H9 (cell line): ENCODE measurements around the gene PTK6. TPM values are rescaled to one million over a fixed set of nuclear protein-coding genes. Genes with fewer than 3 reads are reported as not detected.

ENCODE experiments used
- DNase-seq: peaks from one replicate; pipeline ENCODE4 v3.0.0-alpha.2; 2017
- H2AFZ ChIP-seq: one replicate; pipeline ENCODE4 v1.6.1; 2013; ENCODE audit warnings: mild to moderate bottlenecking, low read length, control low read depth, moderate library complexity
- H2AK5ac ChIP-seq: 2 replicates; pipeline ENCODE4 v1.6.1; 2013; ENCODE audit warnings: low read length, control low read depth, mixed read lengths; ENCODE audit not compliant: insufficient read length
- H2BK120ac ChIP-seq: one replicate; pipeline ENCODE4 v1.6.1; 2013; ENCODE audit warnings: low read depth, mild to moderate bottlenecking, low read length, control low read depth, inconsistent platforms; ENCODE audit not compliant: poor library complexity, severe bottlenecking
- H2BK12ac ChIP-seq: 2 replicates; pipeline ENCODE4 v1.6.1; 2013; ENCODE audit warnings: low read length, control low read depth, mixed read lengths, low read depth; ENCODE audit not compliant: insufficient read length
- H2BK15ac ChIP-seq: 2 replicates; pipeline ENCODE4 v1.6.1; 2013; ENCODE audit warnings: low read depth, low read length, control low read depth
- H2BK20ac ChIP-seq: one replicate; pipeline ENCODE4 v1.6.1; 2013; ENCODE audit warnings: low read depth, mild to moderate bottlenecking, low read length, control low read depth, inconsistent platforms; ENCODE audit not compliant: poor library complexity, severe bottlenecking
- H2BK5ac ChIP-seq: 2 replicates; pipeline ENCODE4 v1.6.1; 2013; ENCODE audit warnings: low read length, control low read depth, mixed read lengths; ENCODE audit not compliant: insufficient read length
- H3K14ac ChIP-seq: 2 replicates; pipeline ENCODE4 v1.6.1; 2013; ENCODE audit warnings: low read length, control low read depth; ENCODE audit not compliant: insufficient read depth
- H3K18ac ChIP-seq: 2 replicates; pipeline ENCODE4 v1.6.1; 2013; ENCODE audit warnings: low read depth, mild to moderate bottlenecking, mixed read lengths, low read length, control low read depth; ENCODE audit not compliant: insufficient read length
- H3K23ac ChIP-seq: 2 replicates; pipeline ENCODE4 v1.6.1; 2013; ENCODE audit warnings: low read length, control low read depth, mixed read lengths, low read depth; ENCODE audit not compliant: insufficient read length
- H3K23me2 ChIP-seq: 2 replicates; pipeline ENCODE4 v1.6.1; 2013; ENCODE audit warnings: low read depth, mild to moderate bottlenecking, mixed read lengths, low read length, control low read depth; ENCODE audit not compliant: insufficient read length, poor library complexity, severe bottlenecking
- H3K27ac ChIP-seq: 2 replicates; pipeline ENCODE4 v1.5.1; 2013; ENCODE audit warnings: low read length, control low read depth, mixed read lengths, low read depth; ENCODE audit not compliant: insufficient read length
- H3K27me3 ChIP-seq: 2 replicates; pipeline ENCODE4 v1.6.1; 2013; ENCODE audit warnings: low read length, control low read depth, inconsistent platforms; ENCODE audit not compliant: insufficient read depth
- H3K4ac ChIP-seq: 2 replicates; pipeline ENCODE4 v1.6.1; 2013; ENCODE audit warnings: low read depth, mild to moderate bottlenecking, control low read depth, inconsistent platforms, low read length, moderate library complexity
- H3K4me1 ChIP-seq: 2 replicates; pipeline ENCODE4 v1.6.1; 2013; ENCODE audit warnings: low read length, control low read depth, inconsistent platforms; ENCODE audit not compliant: insufficient read depth
- H3K4me2 ChIP-seq: 2 replicates; pipeline ENCODE4 v1.6.1; 2013; ENCODE audit warnings: low read length, control low read depth, mixed read lengths; ENCODE audit not compliant: insufficient read length, insufficient read depth
- H3K56ac ChIP-seq: 2 replicates; pipeline ENCODE4 v1.6.1; 2013; ENCODE audit warnings: low read depth, mild to moderate bottlenecking, mixed read lengths, low read length, control low read depth; ENCODE audit not compliant: insufficient read length
- H3K79me1 ChIP-seq: 2 replicates; pipeline ENCODE4 v1.6.1; 2013; ENCODE audit warnings: low read depth, mild to moderate bottlenecking, moderate library complexity, low read length, control low read depth, inconsistent platforms; ENCODE audit not compliant: insufficient read depth, poor library complexity, severe bottlenecking
- H3K79me2 ChIP-seq: 2 replicates; pipeline ENCODE4 v1.6.1; 2013; ENCODE audit warnings: low read length, control low read depth, inconsistent platforms; ENCODE audit not compliant: insufficient read depth
- H3K9ac ChIP-seq: 2 replicates; pipeline ENCODE4 v1.6.1; 2013; ENCODE audit warnings: low read length, control low read depth, mixed read lengths; ENCODE audit not compliant: insufficient read length; ENCODE audit errors: extremely low read depth
- H3K9me3 ChIP-seq: one replicate; pipeline ENCODE4 v1.6.1; 2013; ENCODE audit warnings: low read depth, low read length, inconsistent platforms; ENCODE audit not compliant: control insufficient read depth
- H3T11ph ChIP-seq: one replicate; pipeline ENCODE4 v1.6.1; 2013; ENCODE audit warnings: mild to moderate bottlenecking, low read length, control low read depth, inconsistent platforms
- H4K20me1 ChIP-seq: one replicate; pipeline ENCODE4 v1.6.1; 2013; ENCODE audit not compliant: control insufficient read depth, insufficient read length, insufficient read depth
- H4K5ac ChIP-seq: 2 replicates; pipeline ENCODE4 v1.6.1; 2013; ENCODE audit warnings: low read depth, mild to moderate bottlenecking, mixed read lengths, low read length, control low read depth; ENCODE audit not compliant: insufficient read length
- H4K8ac ChIP-seq: replicated peaks from 2 replicates; pipeline ENCODE4 v1.6.1; 2013; ENCODE audit warnings: low read length, control low read depth, mixed read lengths, low read depth; ENCODE audit not compliant: insufficient read length
- H4K91ac ChIP-seq: 2 replicates; pipeline ENCODE4 v1.6.1; 2013; ENCODE audit warnings: low read depth, mild to moderate bottlenecking, moderate library complexity, mixed read lengths, low read length, control low read depth; ENCODE audit not compliant: insufficient read length
- H3K27ac Mint-ChIP-seq, 3 experiments: 2 replicates in 2 of 3; 3 replicates in 1 of 3; pipeline ENCODE4 v1.8.0; 2020 to 2021; ENCODE audit warnings: mixed read lengths in 3 of 3, mild to moderate bottlenecking in 1 of 3, moderate library complexity in 1 of 3
- H3K27me3 Mint-ChIP-seq: 2 replicates; pipeline ENCODE4 v1.8.0; 2021; ENCODE audit warnings: low read depth, mild to moderate bottlenecking, moderate library complexity, mixed read lengths
- H3K36me3 Mint-ChIP-seq, 3 experiments: 2 replicates in 2 of 3; 3 replicates in 1 of 3; pipeline ENCODE4 v1.8.0; 2020 to 2021; ENCODE audit warnings: low read depth in 3 of 3, mixed read lengths in 3 of 3; ENCODE audit not compliant: insufficient read depth in 1 of 3
- H3K4me1 Mint-ChIP-seq, 2 experiments: 2 replicates each; pipeline ENCODE4 v1.8.0; 2020; ENCODE audit warnings: mixed read lengths in 2 of 2
- H3K4me3 Mint-ChIP-seq, 2 experiments: 2 replicates in 1 of 2; 3 replicates in 1 of 2; pipeline ENCODE4 v1.8.0; 2020 to 2021; ENCODE audit warnings: mild to moderate bottlenecking in 2 of 2, mixed read lengths in 2 of 2, moderate library complexity in 1 of 2
- H3K9me3 Mint-ChIP-seq, 2 experiments: 2 replicates in 1 of 2; 3 replicates in 1 of 2; pipeline ENCODE4 v1.8.0; 2020; ENCODE audit warnings: mild to moderate bottlenecking in 2 of 2, mixed read lengths in 2 of 2, moderate library complexity in 1 of 2
- WGBS: extraction: QIAGEN DNeasy Blood & Tissue Kit; methylation state at CpG from one replicate; pipeline ENCODE4 v1.1.7; 2013; ENCODE audit warnings: missing lambda C conversion rate, low lambda C conversion rate, mixed read lengths; ENCODE audit not compliant: insufficient read length; ENCODE audit errors: extremely low coverage; 5-methylcytosine and 5-hydroxymethylcytosine counted together
- total RNA-seq: library from RNA; stranded (reverse); gene quantifications from 2 replicates; pipeline ENCODE4 v1.2.1, GENCODE V29; 2021
- TF ChIP-seq, protein P1 (sequence below): fragments of 200-600 bp; sonication (generic); conservative IDR thresholded peaks from 3 replicates; pipeline ENCODE4 v1.8.0; 2021; ENCODE audit warnings: antibody characterized with exemption, mild to moderate bottlenecking

Gene PTK6
- total RNA-seq, 1 experiment from 2014 or later, result 0.46 TPM

- no peaks in the 10 kb centered on the region for H3K79me1 ChIP-seq
Observed at GRCh38 chr20:63556873-63557478, 19.8 kb upstream of the PTK6 start.

More at GRCh38 chr20:63556873-63557478, 19.8 kb upstream of the PTK6 start:
- Mint-ChIP-seq H3K27me3 (no peaks in the 10 kb centered on the region; the same call in 1 of the 2 replicates), H3K9me3 (no peaks in the 10 kb centered on the region), H3K4me3 (no peak overlapping the region; a peak in 1 of 5 replicates), H3K4me1 (peaks cover 14 to 17% of the 10 kb centered on the region in 2 experiments), H3K36me3 (peaks cover 3 to 12% (median 11%) of the 10 kb centered on the region in 3 experiments; a peak in 6 of 7 replicates), H3K27ac (peak overlapping the region; percentile 5 to 91 (median 79); a peak in 4 of 7 replicates)
- Histone ChIP-seq H3T11ph (no peak overlapping the region), H3K27ac (no peak overlapping the region), H4K91ac (no peak overlapping the region), H3K4me1 (0 out of 2 replicates have a peak, but pooled peaks cover 2% of the 10 kb centered on the region), H2BK5ac (no peak overlapping the region), H2BK120ac (no peak overlapping the region), H3K4ac (no peak overlapping the region), H4K8ac (no peak overlapping the region), H3K18ac (no peak overlapping the region), H3K4me2 (no peak overlapping the region), H2AK5ac (no peak overlapping the region), H2AFZ (no peak overlapping the region), H2BK20ac (no peak overlapping the region), H3K56ac (no peak overlapping the region), H3K23me2 (peaks cover 9% of the 10 kb centered on the region), H3K9ac (no peak overlapping the region), H3K27me3 (no peaks in the 10 kb centered on the region), H3K14ac (no peak overlapping the region), H4K20me1 (no peaks in the 10 kb centered on the region), H2BK15ac (no peak overlapping the region), H3K23ac (no peak overlapping the region), H4K5ac (no peak overlapping the region), H3K79me2 (no peaks in the 10 kb centered on the region), H3K9me3 (no peaks in the 10 kb centered on the region), H2BK12ac (no peak overlapping the region)
- TF ChIP-seq, protein P1, sequence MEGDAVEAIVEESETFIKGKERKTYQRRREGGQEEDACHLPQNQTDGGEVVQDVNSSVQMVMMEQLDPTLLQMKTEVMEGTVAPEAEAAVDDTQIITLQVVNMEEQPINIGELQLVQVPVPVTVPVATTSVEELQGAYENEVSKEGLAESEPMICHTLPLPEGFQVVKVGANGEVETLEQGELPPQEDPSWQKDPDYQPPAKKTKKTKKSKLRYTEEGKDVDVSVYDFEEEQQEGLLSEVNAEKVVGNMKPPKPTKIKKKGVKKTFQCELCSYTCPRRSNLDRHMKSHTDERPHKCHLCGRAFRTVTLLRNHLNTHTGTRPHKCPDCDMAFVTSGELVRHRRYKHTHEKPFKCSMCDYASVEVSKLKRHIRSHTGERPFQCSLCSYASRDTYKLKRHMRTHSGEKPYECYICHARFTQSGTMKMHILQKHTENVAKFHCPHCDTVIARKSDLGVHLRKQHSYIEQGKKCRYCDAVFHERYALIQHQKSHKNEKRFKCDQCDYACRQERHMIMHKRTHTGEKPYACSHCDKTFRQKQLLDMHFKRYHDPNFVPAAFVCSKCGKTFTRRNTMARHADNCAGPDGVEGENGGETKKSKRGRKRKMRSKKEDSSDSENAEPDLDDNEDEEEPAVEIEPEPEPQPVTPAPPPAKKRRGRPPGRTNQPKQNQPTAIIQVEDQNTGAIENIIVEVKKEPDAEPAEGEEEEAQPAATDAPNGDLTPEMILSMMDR, result no peak
- no peak for DNase-seq
- no CpG with 5 or more reads among the region's 23 CpGs for WGBS
